Heart left ventricle (tissue), 16 donors: ENCODE data around the gene PPFIBP1. TPM values are rescaled to one million over a fixed set of nuclear protein-coding genes. Genes with fewer than 3 reads are reported as not detected.
A peak's percentile ranks its signal among the peaks of the same experiment; 100 is the strongest.
"Not testable (repeated sequence)": the region's sequence is repeated elsewhere in the genome, so short reads cannot be mapped to it uniquely, and the experiment has no call there.

Experiments
- ATAC-seq, 4 donors: fragments of 200-7000 bp; cut with Tn5 transposase; one replicate each; pipeline ENCODE4 v1.9.1; 2020 to 2022; ENCODE audit warnings: moderate library complexity in 4 of 4, mild to moderate bottlenecking in 3 of 4, moderate number of reproducible peaks in 1 of 4
- DNase-seq, 5 donors: peaks; one replicate each; pipeline ENCODE4 v3.0.0-alpha.2; 2020
- H3K27ac ChIP-seq, 12 donors: fragments of 200-600 bp; sonication (generic) in 4 of 12; one replicate each; pipeline versions ENCODE4 v1.5.0 to v1.8.0; 2016 to 2022; ENCODE audit warnings: mild to moderate bottlenecking in 2 of 12
- H3K27me3 ChIP-seq, 9 donors: fragments of 200-600 bp; sonication (generic) in 2 of 9; one replicate each; pipeline versions ENCODE4 v1.5.1 to v1.8.0; 2016 to 2022; ENCODE audit warnings: mild to moderate bottlenecking in 3 of 9
- H3K36me3 ChIP-seq, 9 donors: fragments of 200-600 bp; sonication (generic) in 2 of 9; one replicate each; pipeline versions ENCODE4 v1.5.0 to v1.8.0; 2018 to 2022; ENCODE audit warnings: mild to moderate bottlenecking in 2 of 9
- H3K4me1 ChIP-seq, 12 donors: fragments of 200-600 bp; sonication (generic) in 4 of 12; one replicate each; pipeline versions ENCODE4 v1.5.0 to v1.8.0; 2016 to 2022; ENCODE audit warnings: mild to moderate bottlenecking in 3 of 12
- H3K4me3 ChIP-seq, 12 donors: fragments of 200-600 bp; sonication (generic) in 4 of 12; one replicate each; pipeline versions ENCODE4 v1.5.0 to v1.8.0; 2017 to 2022; ENCODE audit warnings: mild to moderate bottlenecking in 9 of 12, moderate library complexity in 4 of 12
- H3K9me3 ChIP-seq, 12 donors: fragments of 200-600 bp; sonication (generic) in 4 of 12; one replicate each; pipeline versions ENCODE4 v1.5.0 to v1.8.0; 2016 to 2022; ENCODE audit warnings: mild to moderate bottlenecking in 1 of 12
- CTCF ChIP-seq, 12 donors: fragments of 200-600 bp; sonication (generic) in 4 of 12; IDR thresholded peaks; one replicate each; pipeline versions ENCODE4 v1.5.0 to v1.8.0; 2018 to 2022; ENCODE audit warnings: antibody characterized with exemption in 12 of 12, mild to moderate bottlenecking in 5 of 12
- POLR2A ChIP-seq, 2 donors: fragments of 450-650 bp; IDR thresholded peaks; one replicate each; pipeline ENCODE4 v1.6.1; 2017; ENCODE audit warnings: antibody characterized with exemption in 2 of 2, mild to moderate bottlenecking in 2 of 2, moderate library complexity in 2 of 2
- WGBS, 4 donors: extraction: QIAGEN DNeasy Blood & Tissue Kit in 2 of 4; methylation state at CpG; one replicate each; pipeline versions ENCODE4 v1.1.5 to v1.1.7; 2013 to 2018; 5-methylcytosine and 5-hydroxymethylcytosine counted together
- intact Hi-C, 10 donors: fragments of 100-400 bp; cut with DNase I; formaldehyde crosslinking; loops; one replicate each; pipeline versions ENCODE4 v1.11.1 to v1.14.2; 2022
- polyA plus RNA-seq, 2 donors: library from polyadenylated mRNA; stranded (reverse); fragments of 200-250 nt; gene quantifications; one replicate each; pipeline ENCODE4 v1.2.3, GENCODE V29; 2013
- total RNA-seq, 9 donors: library from RNA; depleted of rRNA in 2 of 9; stranded (reverse); fragments of >200 nt in 2 of 9; fragmentation: NEBNext Ultra II Directional in 3 of 9; extraction: Animal tissue kit (Norgen Biotek cat#: 25700) in 3 of 9; gene quantifications; one replicate each; pipeline versions ENCODE4 v1.1.0 to v1.2.4, GENCODE V29; 2016 to 2023
- donor health status: ischemic (EF 13 %, LVEDD 7.1; RV severe dilation, severe dysfunction).
- donor health status: healthy with polysubstance abuse.
- donor health status: DM: no; HTN: yes; CAD: no.
- donor health status: DM: no; HTN: no; CAD: no.
- donor health status: ischemic (EF 25% LVEDD 6.9; RV normal size, moderate dysfunction).
- donor health status: ischemic (EF 25% LVEDD 5.7; RV mildly dilated, moderate dysfunction).
- donor health status: healthy.
- donor health status: DM: yes; HTN: yes; CAD: no.
- donor health status: ischemic (EF 35%, LVEDD 5.7; RV mildly dilated, moderate dysfunction).
- donor health status: nonischemic (EF 11% LVEDD 7.7; RV severe dilation, severe dysfunction).
- donor health status: DM: yes; HTN: yes; CAD: no.
- donor health status: PGD.
- donor health status: ischemic (EF 29% LVEDD 5.4; RV normal size, mild dysfunction).
- donor health status: nonischemic (EF 23%, LVEDD 6.1; RV moderate dilation, normal function).

PPFIBP1 gene
- total and polyA plus RNA-seq, 11 donors: 48.7 to 413 (median 265) TPM

- TF ChIP-seq CTCF (IDR thresholded peaks at IDR 0.05) (no peak), POLR2A (IDR thresholded peaks at IDR 0.05) (no peak)
- Histone ChIP-seq H3K27ac (no peak overlapping the region), H3K9me3 (no peaks in the 10 kb centered on the region), H3K27me3 (no peaks in the 10 kb centered on the region), H3K36me3 (peaks cover 0 to 32% (median 8%) of the 10 kb centered on the region in 9 donors), H3K4me1 (peaks cover 0 to 51% (median 21%) of the 10 kb centered on the region in 12 donors), H3K4me3 (no peak overlapping the region)
- WGBS, 4 donors: 62 to 79% (median 71%) methylated on average over 3 of the region's 3 CpGs
- ATAC-seq (no peak), DNase-seq (no peak)
- intact Hi-C loops: loop anchor here in 4 of 10 donors (5.0 to 10.0 kb wide), 3 partner anchors 97 to 204 kb away; partner anchors contain the start of gene PPFIBP1 (in 2 of the 4)
These were observed 115.3 kb downstream of the PPFIBP1 start for GRCh38 chr12:27639265-27639664.

GRCh38 chr12:27640566-27641200 is 116.7 kb downstream of the PPFIBP1 start:
- intact Hi-C loops: loop anchor here in 1 of 10 donors (5.0 kb wide), 1 partner anchor 118 kb away; the partner anchor contains the start of gene PPFIBP1

GRCh38 chr12:27642361-27642760 is 118.4 kb downstream of the PPFIBP1 start:
- ATAC-seq, H3K9me3 ChIP-seq, H3K4me3 ChIP-seq, DNase-seq, H3K27me3 ChIP-seq: not testable (repeated sequence)
- H3K27ac ChIP-seq: peak overlapping the region in 2 of 12 donors; percentile 28 to 45
- peaks cover 0 to 53% (median 21%) of the 10 kb centered on the region in 12 donors for H3K4me1 ChIP-seq
- 97 to 99% (median 99%) methylated on average over 4 of the region's 4 CpGs for WGBS, 4 donors
- H3K36me3 ChIP-seq: peaks cover 0 to 38% (median 15%) of the 10 kb centered on the region in 9 donors
- intact Hi-C loops: loop anchor here in 1 of 10 donors (5.0 kb wide), 1 partner anchor 120 kb away; the partner anchor contains the start of gene PPFIBP1

More at GRCh38 chr12:27640566-27641200, 116.7 kb downstream of the PPFIBP1 start:
- not testable (repeated sequence) for DNase-seq, H3K4me3 ChIP-seq, H3K27me3 ChIP-seq, H3K9me3 ChIP-seq
- Histone ChIP-seq H3K4me1 (peaks cover 0 to 53% (median 21%) of the 10 kb centered on the region in 12 donors), H3K36me3 (peaks cover 0 to 27% (median 1%) of the 10 kb centered on the region in 9 donors), H3K27ac (peak overlapping the region in 3 of 12 donors; percentile 28 to 56 (median 48))
- WGBS, 4 donors: 68 to 83% (median 79%) methylated on average over 7 of the region's 7 CpGs
- peak; percentile 78 to 82 (median 79) for ATAC-seq

GRCh38 chr12:27642892-27643291 is 118.9 kb downstream of the PPFIBP1 start:
- Histone ChIP-seq H3K27ac (peak overlapping the region in 2 of 12 donors; percentile 28 to 45), H3K36me3 (peaks cover 0 to 38% (median 21%) of the 10 kb centered on the region in 9 donors), H3K4me1 (peaks cover 0 to 49% (median 21%) of the 10 kb centered on the region in 12 donors)
- intact Hi-C loops: loop anchor here in 1 of 10 donors (5.0 kb wide), 1 partner anchor 121 kb away; the partner anchor contains the start of gene PPFIBP1
- DNase-seq, H3K27me3 ChIP-seq, H3K4me3 ChIP-seq, H3K9me3 ChIP-seq: not testable (repeated sequence)
- WGBS, 4 donors: 69 to 95% (median 80%) methylated on average over 5 of the region's 7 CpGs
- peak in 3 of 4 donors; percentile 65 to 75 (median 70) for ATAC-seq

GRCh38 chr12:27644158-27644845 is 120.3 kb downstream of the PPFIBP1 start:
- H3K4me3 ChIP-seq: no peak overlapping the region
- TF ChIP-seq CTCF (IDR thresholded peaks at IDR 0.05): no peak
- TF ChIP-seq POLR2A (IDR thresholded peaks at IDR 0.05): no peak
- ATAC-seq (no peak), DNase-seq (no peak)
- peaks cover 0 to 46% (median 33%) of the 10 kb centered on the region in 9 donors for H3K36me3 ChIP-seq
- intact Hi-C loops: loop anchor here in 1 of 10 donors (5.0 kb wide), 1 partner anchor 122 kb away; the partner anchor contains the start of gene PPFIBP1
- peaks cover 0 to 37% (median 16%) of the 10 kb centered on the region in 12 donors for H3K4me1 ChIP-seq
- no peaks in the 10 kb centered on the region for H3K9me3 ChIP-seq
- H3K27ac ChIP-seq: no peak overlapping the region
- 38 to 39% (median 38%) methylated on average over 4 of the region's 4 CpGs for WGBS, 4 donors
- no peaks in the 10 kb centered on the region for H3K27me3 ChIP-seq
